NCI-H1105 treated with DMSO at 0.1 percent for 48 hours (cell line): Measurements from ENCODE around the gene ZG16.
"Not testable (repeated sequence)": the region's sequence is repeated elsewhere in the genome, so short reads cannot be mapped to it uniquely, and the experiment has no call there.

ENCODE experiments used
- DNase-seq: peaks from one replicate; lab custom pipeline; 2025; lab: John Stamatoyannopoulos, UW

The ZG16 gene, protein sequence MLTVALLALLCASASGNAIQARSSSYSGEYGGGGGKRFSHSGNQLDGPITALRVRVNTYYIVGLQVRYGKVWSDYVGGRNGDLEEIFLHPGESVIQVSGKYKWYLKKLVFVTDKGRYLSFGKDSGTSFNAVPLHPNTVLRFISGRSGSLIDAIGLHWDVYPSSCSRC

DNA sequence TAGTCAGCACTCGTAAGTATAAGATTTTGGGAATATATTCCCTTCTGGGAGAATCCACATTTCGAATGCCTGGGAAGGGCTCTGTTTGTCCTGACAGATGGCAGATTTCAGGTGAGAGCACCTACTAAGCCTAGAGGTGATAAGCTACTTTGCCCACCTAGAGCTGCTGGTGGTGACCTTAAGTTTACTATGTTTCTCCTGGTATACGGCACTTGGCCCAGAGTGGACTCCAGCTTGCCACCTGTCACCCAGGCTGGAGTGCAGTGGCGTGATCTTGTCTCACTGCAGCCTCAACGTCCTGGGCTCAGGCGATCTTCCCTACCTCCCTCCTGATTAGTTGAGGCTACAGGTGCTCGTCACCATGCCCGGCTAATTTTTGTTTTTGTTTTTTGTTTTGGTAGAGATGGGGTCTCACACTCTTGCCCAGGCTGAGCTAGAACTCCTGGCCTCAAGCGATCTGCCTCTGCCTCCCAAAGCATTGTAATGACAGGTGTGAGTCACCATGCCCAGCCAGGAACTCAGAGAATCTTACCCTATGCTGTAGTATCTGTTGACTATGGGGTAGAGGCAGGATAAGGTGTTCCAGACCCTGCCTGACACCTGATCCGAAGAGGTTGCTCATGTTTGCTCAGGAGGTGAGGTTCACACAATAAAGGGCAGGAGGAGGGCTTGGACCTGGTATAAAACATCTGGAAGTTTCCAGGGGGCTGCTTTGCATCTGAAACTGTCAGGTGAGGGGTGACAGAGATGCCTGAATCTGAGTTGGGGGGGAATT, at the start of gene ZG16:
TSS of gene ZG16 (plus strand) at position 681 of the 775 bp plus-strand sequence. CDS start 1,011 bp downstream, outside the sequence.
- DNase-seq = no peak

DNA sequence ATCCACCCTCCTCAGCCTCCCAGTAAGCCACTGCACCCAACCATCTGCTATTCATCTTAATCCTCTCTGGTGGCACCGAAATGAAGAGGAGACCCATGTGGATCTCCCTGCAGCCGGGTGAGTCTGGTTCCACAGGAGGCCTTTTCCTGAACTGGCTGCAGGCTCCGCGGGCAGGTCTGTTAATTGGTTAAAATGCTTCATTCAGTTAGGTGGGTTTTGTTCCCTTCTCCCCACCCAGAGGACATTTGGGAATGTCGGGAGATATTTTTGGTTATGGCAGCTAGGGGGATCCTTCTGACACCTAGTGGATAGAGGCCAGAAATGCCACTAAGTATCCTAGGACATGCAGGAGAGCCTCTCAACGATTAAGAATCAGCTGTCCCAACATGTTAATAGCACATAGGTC, 48.9 kb upstream of the ZG16 start:
- DNase-seq = peak; percentile 12

DNA sequence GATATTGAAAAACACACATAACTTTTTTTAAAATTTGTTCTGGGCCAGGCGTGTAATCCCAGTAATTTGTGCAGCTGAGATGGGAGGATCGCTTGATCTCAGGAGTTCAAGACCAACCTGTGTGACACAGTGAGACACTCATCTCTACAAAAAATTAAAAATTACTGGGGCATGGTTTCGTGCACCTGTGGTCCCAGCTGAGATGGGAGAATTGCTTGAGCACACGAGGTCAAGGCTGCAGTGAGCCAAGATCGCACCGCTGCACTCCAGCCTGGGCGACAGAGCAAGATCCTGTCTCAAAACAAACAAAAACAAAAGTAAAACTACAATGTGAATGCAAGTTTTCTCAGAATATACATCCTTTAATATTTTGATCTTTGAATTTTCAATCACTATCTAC, 47.4 kb upstream of the ZG16 start:
- DNase-seq = no peak

DNA sequence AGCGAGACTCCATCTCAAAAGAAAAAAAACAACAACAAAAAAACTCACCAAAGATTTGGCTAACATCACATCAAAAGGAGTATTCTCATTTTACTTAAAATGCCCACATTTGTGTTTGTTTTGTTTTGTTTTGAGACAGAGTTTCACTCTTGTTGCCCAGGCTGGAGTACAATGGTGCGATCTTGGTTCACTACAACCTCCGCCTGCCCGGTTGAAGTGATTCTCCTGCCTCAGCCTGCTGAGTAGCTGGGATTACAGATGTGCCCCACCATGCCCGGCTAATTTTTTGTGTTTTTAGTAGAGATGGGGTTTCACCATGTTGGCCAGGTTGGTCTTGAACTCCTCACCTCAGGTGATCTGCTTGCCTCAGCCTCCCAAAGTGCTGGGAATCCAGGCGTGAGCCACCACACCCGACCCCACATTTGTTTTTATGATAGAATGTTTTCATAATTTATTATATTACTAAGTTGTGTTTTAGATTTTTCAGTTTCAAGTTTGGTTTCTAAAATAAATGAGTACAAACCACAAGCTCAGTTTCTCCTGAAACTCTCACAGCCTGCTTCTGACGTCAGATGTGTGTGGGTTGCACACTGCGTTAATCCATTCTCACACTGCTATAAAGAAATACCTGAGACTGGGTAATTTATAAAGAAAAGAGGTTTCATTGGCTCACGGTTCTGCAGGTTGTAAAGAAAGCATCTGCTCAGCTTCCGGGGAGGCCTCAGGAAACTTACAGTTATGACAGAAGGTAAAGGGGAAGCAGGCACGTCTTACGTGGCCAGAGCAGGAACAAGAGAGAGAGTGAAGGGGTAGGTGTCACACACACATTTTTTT, 46.1 kb upstream of the ZG16 start:
- DNase-seq = not testable (repeated sequence)

DNA sequence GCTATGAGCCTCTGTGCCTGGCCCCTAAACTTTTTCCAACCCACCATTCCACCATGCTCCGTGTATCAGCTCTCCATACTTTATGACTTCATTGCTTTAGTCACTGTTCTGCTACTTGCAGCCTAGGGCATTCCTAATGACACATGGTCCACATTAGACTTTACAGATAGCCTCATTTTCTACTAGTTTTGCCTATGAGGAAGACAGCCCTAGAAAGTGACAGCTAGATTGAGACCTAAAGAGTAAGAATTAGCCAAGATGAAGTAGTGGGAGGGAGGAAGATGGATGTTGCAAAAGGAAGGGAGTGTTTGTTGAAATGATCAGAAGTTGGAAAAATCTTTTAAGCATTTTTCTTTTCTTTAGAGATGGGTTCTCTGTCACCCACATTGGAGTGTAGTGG, 43.3 kb upstream of the ZG16 start:
- no peak for DNase-seq

DNA sequence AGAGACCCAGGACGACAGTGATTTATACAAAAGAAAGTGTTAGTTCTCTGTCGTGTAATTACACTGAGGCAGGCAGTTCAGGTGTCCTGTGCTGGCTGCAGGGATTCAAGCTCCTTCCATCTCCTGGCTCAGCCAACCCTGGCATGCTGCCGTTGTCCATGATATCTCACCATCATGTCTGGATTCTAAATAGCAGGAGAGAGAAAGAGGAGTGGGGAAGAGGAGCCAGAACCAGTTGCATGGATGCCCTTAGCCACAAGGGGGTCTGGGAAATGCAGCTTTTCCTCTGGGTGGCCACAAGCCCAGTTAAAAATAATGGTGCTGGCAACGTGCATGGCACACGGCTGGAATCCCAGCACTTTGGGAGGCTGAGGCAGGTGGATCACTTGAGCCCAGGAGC, 41.9 kb upstream of the ZG16 start:
- no peak for DNase-seq

DNA sequence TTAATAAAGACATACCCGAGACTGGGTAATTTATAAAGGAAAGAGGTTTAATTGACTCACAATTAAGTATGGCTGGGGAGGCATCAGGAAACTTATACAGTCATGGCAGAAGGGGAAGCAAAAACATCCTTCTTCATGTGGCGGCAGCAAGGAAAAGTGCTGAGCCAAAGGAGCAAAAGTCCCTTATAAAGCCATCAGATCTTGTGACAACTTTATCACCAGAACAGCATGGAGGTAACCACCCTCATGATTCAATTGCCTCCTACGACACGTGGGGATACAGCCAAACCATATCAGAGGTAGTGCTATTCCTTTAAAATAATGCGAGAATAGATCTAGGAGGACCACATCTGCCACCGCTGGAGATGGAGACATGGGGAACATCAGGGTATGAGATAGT, 41.3 kb upstream of the ZG16 start:
- no peak for DNase-seq

DNA sequence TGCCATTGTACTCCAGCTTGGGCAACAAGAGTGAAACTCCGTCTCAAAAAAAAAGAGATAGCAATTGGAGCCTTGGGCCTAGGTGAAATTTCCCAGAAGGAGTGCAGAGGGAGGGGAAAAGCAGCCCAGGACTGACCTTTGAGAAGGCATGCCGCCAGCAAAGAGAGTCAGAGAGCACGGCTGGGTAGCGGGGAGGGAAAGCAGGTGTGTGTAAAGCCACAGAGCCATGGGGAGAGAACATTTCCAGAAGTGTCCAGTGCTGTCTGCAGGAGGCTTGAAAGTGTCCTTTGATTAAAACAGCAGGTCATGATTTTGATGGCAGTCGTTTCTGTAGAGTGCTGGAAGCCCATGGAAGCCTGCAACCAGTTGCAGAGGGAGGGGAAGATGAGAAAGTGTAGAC, 40.3 kb upstream of the ZG16 start:
- no peak for DNase-seq

DNA sequence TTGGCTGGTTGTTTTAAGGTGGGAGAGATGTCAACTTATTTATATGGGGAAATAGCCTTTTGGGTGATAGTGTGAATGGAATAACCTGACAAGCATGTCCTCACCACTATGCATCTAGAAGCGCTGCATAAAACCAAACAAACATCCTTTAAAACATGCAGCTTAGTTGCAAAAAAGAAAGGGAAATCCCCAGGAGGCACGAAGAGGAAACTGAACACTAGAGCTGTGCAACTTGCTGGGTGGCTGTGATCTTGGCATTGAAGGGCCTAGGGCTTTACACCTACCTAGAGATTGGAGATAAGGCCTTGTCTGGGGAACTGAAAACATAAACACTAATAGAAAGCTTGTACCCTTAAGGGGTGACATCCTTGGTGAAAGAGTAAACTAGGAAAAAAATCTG, 39.5 kb upstream of the ZG16 start:
- no peak for DNase-seq

DNA sequence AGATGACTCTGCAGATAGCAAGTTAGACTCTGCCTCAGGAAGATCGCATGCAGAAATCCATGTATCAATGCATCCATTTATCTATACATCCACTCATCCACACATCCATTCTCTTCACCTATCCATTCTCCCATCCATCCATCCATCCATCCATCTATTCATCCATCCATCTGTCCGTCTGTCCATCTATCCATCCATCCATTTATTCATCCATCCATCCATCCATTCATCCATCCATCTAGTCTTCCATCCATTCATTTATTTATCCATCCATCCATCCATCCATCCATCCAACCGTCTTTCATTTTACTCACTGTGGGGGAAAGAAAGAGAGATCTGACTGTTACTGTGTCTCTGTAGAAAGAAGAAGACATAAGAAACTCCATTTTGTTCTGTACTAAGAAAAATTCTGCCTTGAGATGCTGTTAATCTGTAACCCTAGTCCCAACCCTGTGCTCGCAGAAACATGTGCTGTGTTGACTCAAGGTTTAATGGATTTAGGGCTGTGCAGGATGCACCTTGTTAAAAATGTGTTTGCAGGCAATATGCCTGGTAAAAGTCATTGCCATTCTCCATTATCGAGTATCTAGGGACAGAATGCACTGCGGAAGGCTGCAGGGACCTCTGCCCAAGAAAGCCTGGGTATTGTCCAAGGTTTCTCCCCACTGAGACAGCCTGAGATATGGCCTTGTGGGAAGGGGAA, 38.0 kb upstream of the ZG16 start:
- not testable (repeated sequence) for DNase-seq

DNA sequence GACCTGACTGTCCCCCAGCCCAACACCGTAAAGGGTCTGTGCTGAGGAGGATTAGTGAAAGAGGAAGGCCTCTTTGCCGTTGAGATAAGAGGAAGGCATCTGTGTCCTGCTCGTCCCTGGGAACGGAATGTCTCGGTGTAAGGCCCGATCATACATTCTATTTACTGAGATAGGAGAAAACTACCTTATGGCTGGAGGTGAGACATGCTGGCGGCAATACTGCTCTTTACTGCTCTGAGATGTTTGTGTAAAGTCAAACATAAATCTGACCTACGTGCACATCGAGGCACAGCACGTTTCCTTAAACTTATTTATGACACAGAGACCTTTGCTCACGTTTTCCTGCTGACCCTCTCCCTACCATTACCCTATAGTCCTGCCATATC, 37.4 kb upstream of the ZG16 start:
- DNase-seq = not testable (repeated sequence)

DNA sequence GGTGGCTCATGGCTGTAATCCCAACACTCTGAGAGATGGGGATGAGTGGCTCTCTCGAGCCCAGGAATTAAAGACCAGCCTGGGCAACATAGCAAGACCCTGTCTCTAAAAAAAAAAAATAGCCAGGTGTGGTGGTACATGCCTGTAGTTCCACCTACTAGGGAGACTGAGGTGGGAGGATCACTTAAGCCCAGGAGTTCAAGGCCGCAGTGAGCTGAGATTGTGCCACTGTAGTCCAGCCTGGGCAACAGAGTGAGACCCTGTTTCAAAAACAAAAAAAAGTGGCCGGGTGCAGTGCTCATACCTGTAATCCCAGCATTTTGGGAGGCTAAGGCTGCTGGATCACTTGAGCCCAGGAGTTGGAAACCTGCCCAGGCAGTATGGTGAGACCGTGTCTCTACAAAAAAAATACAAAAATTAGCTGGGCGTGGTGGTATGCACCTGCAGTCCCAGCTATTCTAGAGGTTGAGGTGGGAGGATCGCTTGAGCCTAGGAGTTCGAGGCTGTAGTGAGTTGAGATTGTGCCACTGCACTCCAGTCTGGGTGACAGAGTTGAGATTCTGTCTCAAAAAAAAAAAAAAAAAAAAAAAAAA, 35.3 kb upstream of the ZG16 start:
- peak; percentile 5 for DNase-seq

DNA sequence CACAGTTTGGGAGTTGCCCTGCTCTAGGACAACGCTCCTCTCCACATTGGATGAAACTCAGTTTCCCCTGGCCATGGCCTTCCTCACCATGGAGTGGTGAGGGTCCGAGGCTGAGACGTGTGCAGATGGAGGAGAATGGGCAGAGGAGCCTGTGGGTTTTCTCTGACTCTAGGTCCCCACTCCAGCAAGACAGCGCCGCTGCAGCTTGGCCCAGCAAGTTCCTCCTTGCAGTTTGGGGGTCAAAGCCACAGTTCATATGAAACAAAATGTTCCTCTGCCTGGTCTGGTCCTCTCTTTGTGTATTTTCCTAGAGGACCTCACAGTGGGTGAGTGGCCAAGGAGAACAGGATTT, 34.6 kb upstream of the ZG16 start:
- DNase-seq = no peak

DNA sequence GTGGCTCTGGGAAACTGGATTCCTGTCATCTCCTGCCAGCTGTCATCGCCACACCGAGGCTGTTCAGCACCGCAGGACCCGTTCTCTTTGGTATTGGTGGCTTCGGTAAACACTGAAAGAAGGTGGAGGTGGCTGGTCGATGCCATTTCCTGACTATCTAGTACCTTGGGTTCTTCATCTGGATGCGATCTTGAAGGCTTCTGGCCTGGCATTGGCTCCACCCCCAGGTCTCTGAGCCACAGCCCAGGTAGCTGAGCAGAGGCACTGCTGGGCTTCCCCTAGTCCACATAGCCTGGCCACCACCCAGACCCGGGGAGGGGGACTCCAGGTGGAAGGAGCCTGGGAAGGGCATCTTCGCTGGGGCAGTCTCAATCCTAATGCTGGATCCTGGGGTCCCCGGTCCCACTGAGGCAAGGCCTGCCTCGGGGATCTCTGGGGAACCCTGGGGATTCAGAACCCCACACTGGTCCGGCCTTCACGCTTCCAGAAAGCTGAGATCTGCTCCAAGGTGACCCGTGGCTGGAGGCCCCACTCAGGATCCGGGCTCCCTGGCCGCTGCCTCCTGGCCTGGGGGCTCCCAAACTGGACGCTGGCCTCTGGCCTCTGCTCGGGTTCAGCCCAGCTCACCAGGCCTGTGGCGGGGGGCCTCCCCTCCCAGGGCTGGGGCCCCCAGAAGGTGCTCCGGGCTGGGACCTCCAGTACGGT, 34.1 kb upstream of the ZG16 start:
- DNase-seq = no peak

DNA sequence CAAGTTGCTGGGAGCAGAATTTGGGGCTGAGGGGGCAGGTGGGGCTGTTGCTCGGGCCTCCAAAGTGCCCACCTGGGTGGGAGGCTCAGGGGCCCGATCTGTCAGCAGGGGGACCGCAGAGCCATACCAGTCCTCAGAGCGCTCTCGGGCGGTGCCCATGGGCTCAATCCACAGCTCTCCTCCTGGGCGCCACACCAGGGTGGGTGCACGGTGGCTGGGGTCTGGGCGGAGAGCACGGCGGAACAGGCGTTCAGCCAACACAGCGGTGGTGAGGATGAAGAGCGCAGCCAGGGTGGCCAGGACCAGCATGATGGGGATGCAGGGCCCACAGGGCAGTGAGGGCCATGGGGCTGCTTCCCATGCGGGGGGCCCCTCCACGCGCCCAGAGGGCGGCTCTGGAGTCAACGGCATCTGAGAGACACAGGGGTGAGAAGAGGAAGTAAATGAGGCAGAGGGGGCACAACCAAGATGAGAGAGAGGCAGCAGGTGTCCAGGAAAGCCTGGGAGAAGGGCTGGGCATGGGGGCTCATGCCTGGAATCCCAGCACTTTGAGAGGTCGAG, 33.4 kb upstream of the ZG16 start:
- no peak for DNase-seq

DNA sequence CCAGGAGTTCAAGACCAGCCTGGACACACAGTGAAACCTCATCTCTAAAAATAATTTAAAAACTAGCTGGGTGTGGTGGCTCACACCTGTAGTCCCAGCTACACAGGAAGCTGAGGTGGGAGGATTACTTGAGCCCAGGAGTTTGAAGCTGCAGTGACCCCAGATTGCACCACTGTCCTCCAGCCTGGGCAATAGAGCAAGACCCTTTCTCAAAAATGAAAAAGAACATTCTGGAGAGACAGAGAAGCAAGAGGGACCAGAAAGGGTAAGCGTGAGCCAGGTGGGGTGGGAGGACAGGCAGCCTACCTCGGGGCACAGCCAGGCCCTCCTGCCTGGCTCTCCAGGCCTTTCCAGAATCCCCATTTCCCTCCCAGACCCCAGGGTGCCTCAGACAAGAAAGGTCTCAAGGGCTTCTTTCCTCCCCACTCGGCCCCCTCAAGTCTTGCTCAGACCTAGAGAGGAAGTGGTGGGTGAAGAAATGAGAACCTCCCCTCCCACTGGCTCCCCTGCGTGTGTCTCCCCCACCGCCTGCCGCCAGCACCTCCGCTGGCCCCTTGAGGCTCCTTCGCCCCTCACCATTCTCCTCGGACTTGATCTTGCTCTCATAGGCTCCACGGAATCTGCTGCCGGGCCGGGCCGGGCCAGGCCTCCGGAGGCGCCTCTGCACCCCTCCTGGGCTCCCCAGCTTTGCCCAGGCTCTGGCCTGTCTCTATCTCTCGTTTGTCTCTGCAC, 32.8 kb upstream of the ZG16 start:
- DNase-seq = no peak

DNA sequence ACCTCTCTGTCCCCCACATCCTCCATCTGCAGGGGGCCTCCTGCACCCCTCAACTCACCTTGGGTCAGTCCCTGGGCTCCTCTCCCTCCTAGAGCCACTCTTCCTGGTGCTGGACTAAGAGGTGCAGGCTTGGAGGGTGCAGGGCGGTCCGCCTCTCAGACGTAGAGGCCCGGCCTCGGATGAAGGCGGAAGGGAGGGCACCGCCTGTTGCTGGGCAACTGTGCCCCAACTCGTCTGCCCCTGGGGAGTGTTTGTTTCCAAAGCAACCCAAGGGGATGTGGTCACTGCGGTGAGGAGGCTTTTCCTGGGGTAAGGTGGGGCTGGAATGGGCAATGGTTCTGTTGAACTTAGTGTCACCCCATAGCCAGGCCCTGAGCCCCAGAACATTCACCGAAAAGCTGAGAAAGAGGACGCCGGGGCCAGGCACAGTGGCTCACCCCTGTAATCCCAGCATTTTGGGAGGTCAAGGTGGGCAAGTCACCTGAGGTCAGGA, 32.2 kb upstream of the ZG16 start, which contains the start of gene C16orf54:
TSS of gene C16orf54 (minus strand) at position 138 of the 493 bp plus-strand sequence. CDS start 1,039 bp downstream, outside the sequence.
- DNase-seq = no peak

DNA sequence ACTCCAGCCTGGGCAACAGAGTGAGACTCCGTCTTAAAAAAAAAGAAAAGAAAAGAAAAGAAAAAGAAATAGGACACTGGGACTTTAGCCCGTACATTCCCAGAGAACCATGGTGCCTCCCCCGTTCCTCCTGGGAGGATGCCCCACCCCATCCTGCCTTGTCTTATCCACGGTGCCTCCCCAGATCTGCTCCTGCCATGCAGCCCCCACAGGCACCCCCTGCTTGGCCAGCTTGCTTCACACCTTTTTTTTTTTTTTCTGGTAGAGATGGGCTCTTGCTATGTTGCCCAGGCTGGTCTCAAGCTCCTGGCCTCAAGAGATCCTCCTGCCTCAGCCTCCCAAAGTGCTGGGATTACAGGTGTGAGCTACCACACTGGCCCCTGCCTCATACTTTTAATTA, 31.5 kb upstream of the ZG16 start:
- not testable (repeated sequence) for DNase-seq

DNA sequence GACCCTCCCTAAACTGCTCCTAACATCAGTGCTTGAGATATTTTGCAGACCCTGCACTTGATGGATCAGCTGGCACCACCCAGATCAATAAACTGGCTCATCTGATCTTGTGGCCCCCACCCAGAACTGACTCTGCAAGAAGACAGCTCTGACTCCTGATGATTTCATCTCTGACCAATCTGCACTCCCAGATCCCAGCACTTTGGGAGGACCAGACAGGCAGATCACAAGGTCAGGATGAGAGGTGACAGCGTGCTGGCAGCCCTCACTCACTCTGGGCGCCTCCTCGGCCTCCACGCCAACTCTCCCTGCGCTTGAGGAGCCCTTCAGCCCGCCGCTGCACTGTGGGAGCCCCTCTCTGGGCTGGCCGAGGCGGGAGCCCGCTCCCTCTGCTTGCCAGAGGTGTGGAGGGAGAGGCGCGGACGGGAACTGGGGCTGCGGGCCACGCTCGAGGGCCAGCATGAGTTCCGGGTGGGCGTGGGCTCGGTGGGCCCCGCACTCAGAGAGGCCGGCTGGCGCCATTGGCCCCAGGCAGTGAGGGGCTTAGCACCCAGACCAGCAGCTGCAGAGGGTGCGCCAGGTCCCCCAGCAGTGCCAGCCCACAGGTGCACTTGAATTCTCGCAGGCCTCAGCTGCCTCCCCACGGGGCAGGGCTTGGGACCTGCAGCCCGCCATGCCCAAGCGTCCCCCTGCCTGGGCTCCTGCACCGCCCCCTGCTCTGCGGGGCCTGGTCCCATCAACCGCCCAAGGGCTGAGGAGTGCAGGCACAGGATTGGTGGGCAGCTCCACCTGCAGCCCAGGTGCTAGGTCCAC, 29.9 kb upstream of the ZG16 start:
- DNase-seq = no peak
